ENCODE results near the gene TAF4B. TPM values are rescaled to one million over a fixed set of nuclear protein-coding genes. Genes with fewer than 3 reads are reported as not detected.

TAF4B gene
- total and polyA plus RNA-seq, 9 of the 15 experiments (the other 6 are each of a cell fraction or from before 2014, with no cell fraction given) = 4.5 to 25.3 (median 20.5) TPM

GRCh38 chr18:26322890-26323653 is 96.8 kb downstream of the TAF4B start:
- H3K36me3 ChIP-seq (ENCODE audit: control insufficient read depth, insufficient read depth, low read length) = peaks cover 19% of the 10 kb centered on the region; the same call in 2 of the 3 replicates
- H3K9me3 ChIP-seq (replicated peaks; ENCODE audit: control insufficient read depth, insufficient read depth, low read depth, low read length) = no peaks in the 10 kb centered on the region
- DNase-seq (ENCODE audit: extremely low read depth in 1 of 4, low spot score in 3 of 4) = no peak
- no TSS peak for BruUV-seq (replicated peaks)
- no peak overlapping the region for H3K4me2 ChIP-seq (ENCODE audit: insufficient read depth, low read length)
- no peak overlapping the region for H3K27ac ChIP-seq (ENCODE audit: extremely low read depth, low read depth, low read length)
- no peak overlapping the region for H3K9ac ChIP-seq (ENCODE audit: insufficient read depth in 1 of 2, low read depth in 2 of 2, low read length in 2 of 2)
- ChIA-PET POLR2A (interaction anchor here (0.6 to 1.8 kb wide), 2 partner anchors 11 to 16 kb away, joined by 3 read pairs; no protein-coding TSS in a partner anchor), CTCF (ENCODE audit: low intra/inter-chr PET ratio) (no interaction called here)
- peak; percentile 41; the same call in 1 of the 3 replicates for ATAC-seq
- no peaks in the 10 kb centered on the region for H3K9me1 ChIP-seq (ENCODE audit: control insufficient read depth, insufficient read depth, low read length)
- H4K20me1 ChIP-seq (replicated peaks; ENCODE audit: control insufficient read depth, insufficient read depth, low read length) = no peaks in the 10 kb centered on the region
- no peak overlapping the region for H3K4me3 ChIP-seq
- in situ Hi-C loops (cut with MboI) (no loop called here), intact Hi-C loops (cut with micrococcal nuclease) (no loop called here)
- H3K4me1 ChIP-seq (replicated peaks in 1 of 2; ENCODE audit: control insufficient read depth in 2 of 2, insufficient read depth in 2 of 2, low read length in 2 of 2) = no peaks in the 10 kb centered on the region
- no peak overlapping the region for H2AFZ ChIP-seq (ENCODE audit: low read depth, low read length)
- no peaks in the 10 kb centered on the region for H3K27me3 ChIP-seq (ENCODE audit: control insufficient read depth in 2 of 2, insufficient read depth in 2 of 2, low read length in 2 of 2)
- FAIRE-seq = peak; percentile 40
- no peaks in the 10 kb centered on the region for H3K79me2 ChIP-seq (ENCODE audit: control insufficient read depth, insufficient read depth, low read length)
- TF ChIP-seq TSC22D4 (tag; IDR thresholded peaks at IDR 0.05) = no peak
- TF ChIP-seq, protein P1, sequence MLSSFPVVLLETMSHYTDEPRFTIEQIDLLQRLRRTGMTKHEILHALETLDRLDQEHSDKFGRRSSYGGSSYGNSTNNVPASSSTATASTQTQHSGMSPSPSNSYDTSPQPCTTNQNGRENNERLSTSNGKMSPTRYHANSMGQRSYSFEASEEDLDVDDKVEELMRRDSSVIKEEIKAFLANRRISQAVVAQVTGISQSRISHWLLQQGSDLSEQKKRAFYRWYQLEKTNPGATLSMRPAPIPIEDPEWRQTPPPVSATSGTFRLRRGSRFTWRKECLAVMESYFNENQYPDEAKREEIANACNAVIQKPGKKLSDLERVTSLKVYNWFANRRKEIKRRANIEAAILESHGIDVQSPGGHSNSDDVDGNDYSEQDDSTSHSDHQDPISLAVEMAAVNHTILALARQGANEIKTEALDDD (IDR thresholded peaks at IDR 0.05) = no peak
- TF ChIP-seq, protein P2, sequence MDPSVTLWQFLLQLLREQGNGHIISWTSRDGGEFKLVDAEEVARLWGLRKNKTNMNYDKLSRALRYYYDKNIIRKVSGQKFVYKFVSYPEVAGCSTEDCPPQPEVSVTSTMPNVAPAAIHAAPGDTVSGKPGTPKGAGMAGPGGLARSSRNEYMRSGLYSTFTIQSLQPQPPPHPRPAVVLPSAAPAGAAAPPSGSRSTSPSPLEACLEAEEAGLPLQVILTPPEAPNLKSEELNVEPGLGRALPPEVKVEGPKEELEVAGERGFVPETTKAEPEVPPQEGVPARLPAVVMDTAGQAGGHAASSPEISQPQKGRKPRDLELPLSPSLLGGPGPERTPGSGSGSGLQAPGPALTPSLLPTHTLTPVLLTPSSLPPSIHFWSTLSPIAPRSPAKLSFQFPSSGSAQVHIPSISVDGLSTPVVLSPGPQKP (CRISPR knock-in tag; IDR thresholded peaks at IDR 0.05) = no peak
- WGBS (ENCODE audit: insufficient coverage, low coverage, missing lambda C conversion rate) = 59% methylated on average over 3 of the region's 3 CpGs
